Endothelial cell of umbilical vein (primary cell): ENCODE measurements around the gene PFKFB4. TPM values are rescaled to one million over a fixed set of nuclear protein-coding genes. Genes with fewer than 3 reads are reported as not detected.

Experiments used
- BruUV-seq: library from RNA; stranded (reverse); fragments of 400-500 nt; replicated peaks from 2 replicates; lab custom pipeline; 2021; lab: Mats Ljungman, UMichigan
- CTCF ChIA-PET: fragments of 300-600, 350-600 bp; sonication (Branson Sonifier 250); formaldehyde crosslinking; loops from one replicate; lab custom pipeline; 2021; ENCODE audit warnings: antibody characterized with exemption, inconsistent platforms; lab: Charles Lee
- POLR2A ChIA-PET: fragments of 300-600, 350-600 bp; sonication (Branson Sonifier 250); formaldehyde crosslinking; loops from one replicate; lab custom pipeline; 2021; ENCODE audit warnings: antibody characterized with exemption, inconsistent platforms; lab: Charles Lee
- DNase-seq: peaks from one replicate; pipeline ENCODE4 v3.0.0-alpha.2; 2011; ENCODE audit warnings: low read depth, low spot score
- FAIRE-seq: peaks from 2 replicates; lab custom pipeline; 2011; peaks lifted over from hg19 to GRCh38; lab: Jason Lieb, UNC
- H2AFZ ChIP-seq: 2 replicates; pipeline ENCODE4 v1.6.0; 2012; ENCODE audit warnings: low read depth, low read length, control low read depth, inconsistent platforms
- H3K27ac ChIP-seq: 2 replicates; pipeline ENCODE4 v1.5.1; 2011; ENCODE audit warnings: low read depth, mild to moderate bottlenecking, control low read depth, low read length, moderate library complexity; ENCODE audit not compliant: insufficient read depth
- H3K27me3 ChIP-seq, 2 experiments: 2 replicates each; pipeline versions ENCODE4 v1.6.0 to v1.6.1; 2011; ENCODE audit warnings: low read length in 2 of 2, mixed read lengths in 1 of 2; ENCODE audit not compliant: control insufficient read depth in 2 of 2, insufficient read depth in 2 of 2
- H3K36me3 ChIP-seq, 2 experiments: 2 replicates in 1 of 2; 3 replicates in 1 of 2; pipeline ENCODE4 v1.5.1; 2011; ENCODE audit warnings: low read length in 2 of 2, mild to moderate bottlenecking in 1 of 2, moderate library complexity in 1 of 2; ENCODE audit not compliant: control insufficient read depth in 2 of 2, insufficient read depth in 2 of 2; ENCODE audit errors: extremely low read depth in 1 of 2
- H3K4me1 ChIP-seq: 3 replicates; pipeline ENCODE4 v1.5.1; 2011; ENCODE audit warnings: mild to moderate bottlenecking, low read length; ENCODE audit not compliant: control insufficient read depth, insufficient read depth; ENCODE audit errors: extremely low read depth
- H3K4me2 ChIP-seq: 2 replicates; pipeline ENCODE4 v1.6.1; 2011; ENCODE audit warnings: low read length, control low read depth, mixed read lengths; ENCODE audit not compliant: insufficient read depth
- H3K4me3 ChIP-seq, 3 experiments: fragments of 200-600 bp in 1 of 3; sonication (generic), shearing (Covaris generic) in 1 of 3; replicated peaks in 1 of 3; 2 replicates each; pipeline ENCODE4 v1.5.1; 2011 to 2016; ENCODE audit warnings: control low read depth in 3 of 3, low read length in 3 of 3, mild to moderate bottlenecking in 2 of 3, inconsistent platforms in 1 of 3, low read depth in 1 of 3, moderate library complexity in 1 of 3; ENCODE audit not compliant: insufficient read depth in 1 of 3
- H3K79me2 ChIP-seq: 2 replicates; pipeline ENCODE4 v1.6.0; 2012; ENCODE audit warnings: low read length, inconsistent platforms; ENCODE audit not compliant: control insufficient read depth, insufficient read depth
- H3K9ac ChIP-seq: replicated peaks from 2 replicates; pipeline ENCODE3; 2011; ENCODE audit warnings: low read length, control low read depth; ENCODE audit not compliant: insufficient read depth; ENCODE audit errors: extremely low read depth
- H3K9me1 ChIP-seq: replicated peaks from 3 replicates; pipeline ENCODE4 v1.6.0; 2011; ENCODE audit warnings: mild to moderate bottlenecking, low read length; ENCODE audit not compliant: control insufficient read depth, insufficient read depth; ENCODE audit errors: extremely low read depth
- H3K9me3 ChIP-seq: replicated peaks from 2 replicates; pipeline ENCODE4 v1.5.1; 2012; ENCODE audit warnings: low read length, inconsistent platforms; ENCODE audit not compliant: control insufficient read depth, insufficient read depth
- H4K20me1 ChIP-seq: replicated peaks from 2 replicates; pipeline ENCODE3; 2011; ENCODE audit warnings: mild to moderate bottlenecking, low read length; ENCODE audit not compliant: control insufficient read depth, insufficient read depth; ENCODE audit errors: extremely low read depth
- CTCF ChIP-seq, 2 donors: IDR thresholded peaks; 1 replicate in 1 of 2; 2 replicates in 1 of 2; pipeline ENCODE4 v1.5.1; 2011; ENCODE audit warnings: low read length in 2 of 2, mild to moderate bottlenecking in 2 of 2, moderate library complexity in 2 of 2, control low read depth in 1 of 2, inconsistent platforms in 1 of 2, low read depth in 1 of 2; ENCODE audit not compliant: insufficient read depth in 1 of 2; ENCODE audit errors: extremely low read depth in 1 of 2
- EZH2 ChIP-seq: IDR thresholded peaks from 2 replicates; pipeline ENCODE4 v1.6.1; 2012; ENCODE audit warnings: borderline replicate concordance, low read depth, mild to moderate bottlenecking, moderate library complexity, low read length, inconsistent platforms; ENCODE audit not compliant: severe bottlenecking
- FOS ChIP-seq: IDR thresholded peaks from 2 replicates; pipeline ENCODE4 v1.6.1; 2011; ENCODE audit warnings: mild to moderate bottlenecking, low read length, moderate library complexity, borderline replicate concordance; ENCODE audit not compliant: insufficient read depth
- GATA2 ChIP-seq: IDR thresholded peaks from 2 replicates; pipeline ENCODE4 v1.7.0; 2011; ENCODE audit warnings: low read depth, mild to moderate bottlenecking, moderate library complexity, mixed read lengths, low read length; ENCODE audit not compliant: insufficient read length, insufficient read depth
- JUN ChIP-seq: IDR thresholded peaks from 2 replicates; pipeline ENCODE4 v1.6.1; 2011; ENCODE audit warnings: borderline replicate concordance, low read depth; ENCODE audit not compliant: insufficient read length, insufficient read depth
- MAX ChIP-seq: IDR thresholded peaks from 2 replicates; pipeline ENCODE4 v1.6.1; 2011; ENCODE audit not compliant: insufficient read depth, insufficient read length
- MYC ChIP-seq: IDR thresholded peaks from one replicate; pipeline ENCODE4 v1.6.1; 2011; ENCODE audit warnings: mild to moderate bottlenecking, low read depth, low read length
- POLR2A ChIP-seq: IDR thresholded peaks from 2 replicates; pipeline ENCODE4 v1.6.1; 2012; ENCODE audit warnings: low read depth, mild to moderate bottlenecking, control low read depth, low read length
- POLR2AphosphoS5 ChIP-seq: IDR thresholded peaks from 2 replicates; pipeline ENCODE4 v1.6.1; 2012; ENCODE audit warnings: low read depth, mild to moderate bottlenecking, control low read depth, low read length, moderate library complexity; ENCODE audit not compliant: insufficient read depth
- dilution Hi-C: fragments of 300-500 bp; cut with MboI; formaldehyde crosslinking; loops from one replicate; pipeline ENCODE4 v1.15.0; 2019; ENCODE audit warnings: low sequenced_read_pairs; ENCODE audit not compliant: extremely low pct_ligation_motif_present
- intact Hi-C: fragments of 100-400 bp; cut with micrococcal nuclease; formaldehyde crosslinking; loops from one replicate; pipeline ENCODE4 v1.10.0; 2022
- polyA plus RNA-seq, 4 experiments: library from polyadenylated mRNA; depleted of rRNA in 3 of 4; stranded (reverse) in 3 of 4; unstranded in 1 of 4; fragments of >200 nt; gene quantifications; 2 replicates each; pipeline versions ENCODE4 v1.2.1 to v1.2.3, GENCODE V29; 2011 to 2012; ENCODE audit warnings: missing spikeins in 1 of 4
- total RNA-seq: library from RNA; stranded (reverse); gene quantifications from 2 replicates; pipeline ENCODE4 v1.2.3, GENCODE V29; 2021

Gene PFKFB4
- total and polyA plus RNA-seq, 2 donors (not counting 3 experiments of a cell fraction or from before 2014, with no cell fraction given), result 4.0 to 4.2 TPM

- FAIRE-seq (no peak), DNase-seq (no peak)
- Histone ChIP-seq H3K9ac (no peak overlapping the region), H3K27me3 (no peaks in the 10 kb centered on the region), H2AFZ (no peak overlapping the region), H3K4me3 (no peak overlapping the region), H3K36me3 (no peaks in the 10 kb centered on the region), H3K4me2 (no peak overlapping the region), H3K79me2 (no peaks in the 10 kb centered on the region), H3K9me3 (no peaks in the 10 kb centered on the region), H3K27ac (no peak overlapping the region), H3K4me1 (peaks cover 21% of the 10 kb centered on the region), H4K20me1 (no peaks in the 10 kb centered on the region), H3K9me1 (no peaks in the 10 kb centered on the region)
- no TSS peak for BruUV-seq
- ChIA-PET POLR2A (interaction anchor here (1.0 kb wide), 1 partner anchor 33 kb away, joined by 8 read pairs; no protein-coding TSS in a partner anchor), CTCF (interaction anchor here (0.8 to 2.8 kb wide), 5 partner anchors 33 to 105 kb away, joined by 3 to 20 read pairs (median 3); no protein-coding TSS in a partner anchor)
- intact Hi-C loops (loop anchor here (2.0 kb wide), 3 partner anchors 43 to 65 kb away; partner anchors contain the start of genes CCDC51, PFKFB4 and TMA7), dilution Hi-C loops (no loop called here)
- TF ChIP-seq CTCF (IDR thresholded peaks at IDR 0.05; ENCODE audit: extremely low read depth in 1 of 2, insufficient read depth in 1 of 2, low read depth in 1 of 2, low read length in 2 of 2) (no peak), GATA2 (no peak), EZH2 (no peak), JUN (no peak), FOS (no peak), POLR2AphosphoS5 (no peak), POLR2A (no peak), MAX (no peak), MYC (no peak)
Observed at GRCh38 chr3:48505968-48506504, 50.6 kb downstream of the PFKFB4 start.
